CD4-positive, alpha-beta memory T cell (primary cell): ENCODE data around the gene SLC18A2. TPM values are rescaled to one million over a fixed set of nuclear protein-coding genes. Genes with fewer than 3 reads are reported as not detected.
"Not testable (repeated sequence)": the region's sequence is repeated elsewhere in the genome, so short reads cannot be mapped to it uniquely, and the experiment has no call there.

Experiments
- CTCF ChIA-PET: fragments of 350-600 bp; sonication (Branson Sonifier 250); formaldehyde crosslinking; loops from one replicate; lab custom pipeline; 2021; ENCODE audit warnings: inconsistent platforms; ENCODE audit not compliant: partially characterized antibody; lab: Charles Lee
- POLR2A ChIA-PET: fragments of 350-600 bp; sonication (Branson Sonifier 250); formaldehyde crosslinking; loops from one replicate; lab custom pipeline; 2021; ENCODE audit not compliant: partially characterized antibody; lab: Charles Lee
- DNase-seq, 5 donors: peaks; one replicate each; pipeline versions ENCODE4 v3.0.0 to v3.0.0-alpha.2; 2020 to 2022; ENCODE audit warnings: mixed read lengths in 1 of 5
- H3K27ac ChIP-seq: one replicate; pipeline ENCODE4 v1.7.0; 2013; ENCODE audit warnings: low read depth, low read length
- H3K27me3 ChIP-seq: 2 replicates; pipeline ENCODE4 v1.7.0; 2013; ENCODE audit warnings: mild to moderate bottlenecking, low read length, moderate library complexity; ENCODE audit not compliant: insufficient read depth
- H3K36me3 ChIP-seq: 2 replicates; pipeline ENCODE4 v1.7.0; 2013; ENCODE audit warnings: mild to moderate bottlenecking, low read length, moderate library complexity; ENCODE audit not compliant: insufficient read depth
- H3K4me1 ChIP-seq: 2 replicates; pipeline ENCODE4 v1.7.0; 2013; ENCODE audit warnings: mild to moderate bottlenecking, low read length, moderate library complexity; ENCODE audit not compliant: insufficient read depth
- H3K4me3 ChIP-seq, 2 donors: one replicate each; pipeline ENCODE4 v1.7.0; 2013; ENCODE audit warnings: low read length in 2 of 2, mild to moderate bottlenecking in 1 of 2
- H3K9me3 ChIP-seq, 2 donors: one replicate each; pipeline ENCODE4 v1.7.0; 2013; ENCODE audit warnings: low read length in 2 of 2, control low read depth in 1 of 2; ENCODE audit not compliant: control insufficient read depth in 1 of 2
- H3K27ac Mint-ChIP-seq, 7 donors: one replicate each; pipeline ENCODE4 v1.8.0; 2020 to 2021; ENCODE audit warnings: mixed read lengths in 7 of 7, mild to moderate bottlenecking in 6 of 7, inconsistent platforms in 3 of 7, moderate library complexity in 3 of 7
- H3K27me3 Mint-ChIP-seq, 2 donors: one replicate each; pipeline ENCODE4 v1.8.0; 2020 to 2021; ENCODE audit warnings: mixed read lengths in 2 of 2
- H3K36me3 Mint-ChIP-seq, 2 donors: one replicate each; pipeline ENCODE4 v1.8.0; 2020 to 2021; ENCODE audit warnings: mixed read lengths in 2 of 2, inconsistent platforms in 1 of 2, mild to moderate bottlenecking in 1 of 2
- H3K4me1 Mint-ChIP-seq, 4 donors: one replicate each; pipeline ENCODE4 v1.8.0; 2020 to 2021; ENCODE audit warnings: mixed read lengths in 4 of 4, mild to moderate bottlenecking in 1 of 4
- H3K4me3 Mint-ChIP-seq, 8 donors: one replicate each; pipeline ENCODE4 v1.8.0; 2020 to 2021; ENCODE audit warnings: mixed read lengths in 8 of 8, mild to moderate bottlenecking in 7 of 8, moderate library complexity in 6 of 8, inconsistent platforms in 3 of 8
- H3K9me3 Mint-ChIP-seq, 8 donors: one replicate each; pipeline ENCODE4 v1.8.0; 2020 to 2021; ENCODE audit warnings: mixed read lengths in 8 of 8, mild to moderate bottlenecking in 5 of 8, inconsistent platforms in 3 of 8, moderate library complexity in 1 of 8
- intact Hi-C: fragments of 100-400 bp; cut with micrococcal nuclease; formaldehyde crosslinking; loops from one replicate; pipeline ENCODE4 v1.15.1; 2023
- polyA plus RNA-seq, 2 donors: library from polyadenylated mRNA; unstranded; fragments of 300-500 nt; fragmentation: Illumina TruSeq; gene quantifications; one replicate each; pipeline ENCODE4 v1.2.3, GENCODE V29; 2021
- total RNA-seq, 2 experiments: library from RNA; stranded (reverse); gene quantifications; one replicate each; pipeline ENCODE4 v1.2.3, GENCODE V29; 2021

SLC18A2 gene
- total and polyA plus RNA-seq, 4 experiments from 2014 or later, result 0.22 to 0.94 (median 0.64) TPM

GRCh38 chr10:117294039-117294645, 53.2 kb downstream of the SLC18A2 start:
- peaks cover 12 to 21% of the 10 kb centered on the region in 2 donors for H3K36me3 Mint-ChIP-seq

GRCh38 chr10:117294735-117295134, 53.8 kb downstream of the SLC18A2 start:
- Mint-ChIP-seq H3K4me3 (no peak overlapping the region), H3K9me3 (peaks cover 0 to 8% (median under 1%) of the 10 kb centered on the region in 8 donors), H3K27ac (peak overlapping the region in 1 of 7 donors; percentile 44), H3K36me3 (peaks cover 8 to 21% of the 10 kb centered on the region in 2 donors), H3K27me3 (no peaks in the 10 kb centered on the region), H3K4me1 (peaks cover 4 to 13% (median 8%) of the 10 kb centered on the region in 4 donors)
- Histone ChIP-seq H3K36me3 (no peaks in the 10 kb centered on the region), H3K4me1 (no peaks in the 10 kb centered on the region), H3K27me3 (no peaks in the 10 kb centered on the region), H3K9me3 (no peaks in the 10 kb centered on the region), H3K4me3 (no peak overlapping the region), H3K27ac (no peak overlapping the region)
- ChIA-PET POLR2A (no interaction called here), CTCF (interaction anchor here (0.5 kb wide), 1 partner anchor 29 kb away, joined by 3 read pairs; no protein-coding TSS in a partner anchor)
- no peak for DNase-seq
- intact Hi-C loops, result no loop called here

More at GRCh38 chr10:117294039-117294645, 53.2 kb downstream of the SLC18A2 start:
- Mint-ChIP-seq H3K9me3 (peaks cover 0 to 2% (median 0%) of the 10 kb centered on the region in 8 donors), H3K27me3 (no peaks in the 10 kb centered on the region), H3K4me3 (no peak overlapping the region), H3K27ac (no peak overlapping the region), H3K4me1 (peaks cover 4 to 11% (median 9%) of the 10 kb centered on the region in 4 donors)
- intact Hi-C loops, result no loop called here
- Histone ChIP-seq H3K4me3 (no peak overlapping the region), H3K4me1 (no peaks in the 10 kb centered on the region), H3K27me3 (no peaks in the 10 kb centered on the region), H3K36me3 (no peaks in the 10 kb centered on the region), H3K27ac (no peak overlapping the region), H3K9me3 (no peaks in the 10 kb centered on the region)
- POLR2A ChIA-PET, result no interaction called here
- CTCF ChIA-PET, result interaction anchor here (0.5 kb wide), 1 partner anchor 28 kb away, joined by 3 read pairs; no protein-coding TSS in a partner anchor
- DNase-seq, result no peak

GRCh38 chr10:117298219-117298618, 57.3 kb downstream of the SLC18A2 start:
- Histone ChIP-seq H3K9me3 (no peaks in the 10 kb centered on the region), H3K27me3 (no peaks in the 10 kb centered on the region), H3K36me3 (no peaks in the 10 kb centered on the region), H3K27ac (no peak overlapping the region), H3K4me3 (no peak overlapping the region), H3K4me1 (no peaks in the 10 kb centered on the region)
- Mint-ChIP-seq H3K4me1 (peaks cover 6 to 17% (median 9%) of the 10 kb centered on the region in 4 donors), H3K27me3 (no peaks in the 10 kb centered on the region), H3K4me3 (no peak overlapping the region), H3K36me3 (peaks cover 29 to 39% of the 10 kb centered on the region in 2 donors), H3K27ac (no peak overlapping the region), H3K9me3 (peaks cover 0 to 27% (median 7%) of the 10 kb centered on the region in 8 donors)
- no peak for DNase-seq
- ChIA-PET POLR2A (no interaction called here), CTCF (interaction anchor here (1.5 kb wide), 1 partner anchor 130 kb away, joined by 3 read pairs; no protein-coding TSS in a partner anchor)
- intact Hi-C loops, result no loop called here

- ChIA-PET POLR2A (no interaction called here), CTCF (interaction anchor here (1.5 kb wide), 1 partner anchor 131 kb away, joined by 3 read pairs; no protein-coding TSS in a partner anchor)
- Mint-ChIP-seq H3K36me3 (peaks cover 39 to 50% of the 10 kb centered on the region in 2 donors), H3K27me3 (no peaks in the 10 kb centered on the region), H3K27ac (no peak overlapping the region), H3K4me1 (peaks cover 5 to 17% (median 8%) of the 10 kb centered on the region in 4 donors), H3K4me3 (no peak overlapping the region), H3K9me3 (peaks cover 0 to 28% (median 8%) of the 10 kb centered on the region in 8 donors)
- no peak for DNase-seq
- H3K4me1 ChIP-seq, result no peaks in the 10 kb centered on the region
- no peak overlapping the region for H3K27ac ChIP-seq
- no peaks in the 10 kb centered on the region for H3K36me3 ChIP-seq
- no peaks in the 10 kb centered on the region for H3K27me3 ChIP-seq
- H3K4me3 ChIP-seq, result no peak overlapping the region
- H3K9me3 ChIP-seq, result no peaks in the 10 kb centered on the region
- intact Hi-C loops, result no loop called here
These were observed 58.5 kb downstream of the SLC18A2 start for GRCh38 chr10:117299435-117299834.

- H3K27ac ChIP-seq, result no peak overlapping the region
- peaks cover under 1 to 17% (median 5%) of the 10 kb centered on the region in 4 donors for H3K4me1 Mint-ChIP-seq
- POLR2A ChIA-PET, result no interaction called here
- H3K27ac Mint-ChIP-seq, result no peak overlapping the region
- intact Hi-C loops, result no loop called here
- DNase-seq, result no peak
- no peaks in the 10 kb centered on the region for H3K36me3 ChIP-seq
- CTCF ChIA-PET, result interaction anchor here (1.0 kb wide), 1 partner anchor 126 kb away, joined by 3 read pairs; no protein-coding TSS in a partner anchor
- no peak overlapping the region for H3K4me3 ChIP-seq
- H3K9me3 Mint-ChIP-seq, result peaks cover 0 to 32% (median 8%) of the 10 kb centered on the region in 8 donors
- H3K36me3 Mint-ChIP-seq, result peaks cover 44 to 54% of the 10 kb centered on the region in 2 donors
- no peaks in the 10 kb centered on the region for H3K27me3 Mint-ChIP-seq
- no peaks in the 10 kb centered on the region for H3K9me3 ChIP-seq
- no peaks in the 10 kb centered on the region for H3K4me1 ChIP-seq
- no peak overlapping the region for H3K4me3 Mint-ChIP-seq
- no peaks in the 10 kb centered on the region for H3K27me3 ChIP-seq
These were observed 59.8 kb downstream of the SLC18A2 start for GRCh38 chr10:117300671-117301070.

- DNase-seq, H3K27me3 ChIP-seq, H3K9me3 ChIP-seq, H3K27me3 Mint-ChIP-seq, H3K4me1 ChIP-seq, H3K4me3 ChIP-seq, H3K27ac Mint-ChIP-seq, POLR2A ChIA-PET, CTCF ChIA-PET, intact Hi-C loops, H3K27ac ChIP-seq, H3K36me3 ChIP-seq, H3K4me3 Mint-ChIP-seq: not testable (repeated sequence)
- peaks cover 0 to 32% (median 8%) of the 10 kb centered on the region in 8 donors for H3K9me3 Mint-ChIP-seq
- H3K36me3 Mint-ChIP-seq, result peaks cover 44 to 58% of the 10 kb centered on the region in 2 donors
- peaks cover 0 to 12% (median 4%) of the 10 kb centered on the region in 4 donors for H3K4me1 Mint-ChIP-seq
These were observed 62.5 kb downstream of the SLC18A2 start for GRCh38 chr10:117303451-117303850.

GRCh38 chr10:117306674-117307073, 65.8 kb downstream of the SLC18A2 start:
- Mint-ChIP-seq H3K36me3 (peaks cover 29 to 48% of the 10 kb centered on the region in 2 donors), H3K9me3 (peaks cover 0 to 14% (median 6%) of the 10 kb centered on the region in 8 donors), H3K27me3 (no peaks in the 10 kb centered on the region), H3K4me1 (peaks cover 5 to 20% (median 12%) of the 10 kb centered on the region in 4 donors), H3K27ac (no peak overlapping the region), H3K4me3 (no peak overlapping the region)
- Histone ChIP-seq H3K27ac (no peak overlapping the region), H3K36me3 (no peaks in the 10 kb centered on the region), H3K4me3 (no peak overlapping the region), H3K27me3 (no peaks in the 10 kb centered on the region), H3K4me1 (no peaks in the 10 kb centered on the region), H3K9me3 (no peaks in the 10 kb centered on the region)
- intact Hi-C loops, result no loop called here
- DNase-seq, result no peak
- POLR2A ChIA-PET, result no interaction called here
- CTCF ChIA-PET, result no interaction called here
